Activated T-cell treated with anti-CD3 and anti-CD28 coated beads, Interleukin-2, amount 50 U/mL, for 72 hours (primary cell): Measurements from ENCODE around the gene SMYD1. TPM values are rescaled to one million over a fixed set of nuclear protein-coding genes. Genes with fewer than 3 reads are reported as not detected.
A peak's percentile ranks its signal among the peaks of the same experiment; 100 is the strongest.
"Not testable (repeated sequence)": the region's sequence is repeated elsewhere in the genome, so short reads cannot be mapped to it uniquely, and the experiment has no call there.

Experiments
- ATAC-seq, 2 donors: fragments of 150-1000 bp; cut with Tn5 transposase; replicated peaks in 1 of 2; 2 replicates each; pipeline ENCODE4 v1.10.0; 2021; ENCODE audit warnings: moderate library complexity in 2 of 2, mild to moderate bottlenecking in 1 of 2
- DNase-seq, 2 donors: peaks; one replicate each; pipeline ENCODE4 v3.0.0; 2021 to 2022; ENCODE audit warnings: mixed read lengths in 1 of 2
- H3K27ac Mint-ChIP-seq: one replicate; pipeline ENCODE4 v1.8.0; 2022; ENCODE audit warnings: mild to moderate bottlenecking, moderate library complexity, mixed read lengths
- H3K27me3 Mint-ChIP-seq: one replicate; pipeline ENCODE4 v1.8.0; 2022; ENCODE audit warnings: low read depth, mixed read lengths
- H3K36me3 Mint-ChIP-seq, 2 donors: one replicate each; pipeline ENCODE4 v1.8.0; 2022; ENCODE audit warnings: mixed read lengths in 2 of 2, mild to moderate bottlenecking in 1 of 2; ENCODE audit not compliant: insufficient read depth in 2 of 2
- H3K4me1 Mint-ChIP-seq: one replicate; pipeline ENCODE4 v1.8.0; 2022; ENCODE audit warnings: low read depth, mixed read lengths
- H3K4me3 Mint-ChIP-seq, 2 donors: one replicate each; pipeline ENCODE4 v1.8.0; 2022; ENCODE audit warnings: mild to moderate bottlenecking in 2 of 2, mixed read lengths in 2 of 2, moderate library complexity in 2 of 2
- H3K9me3 Mint-ChIP-seq, 2 donors: one replicate each; pipeline ENCODE4 v1.8.0; 2022; ENCODE audit warnings: mixed read lengths in 2 of 2
- total RNA-seq, 2 donors: library from RNA; stranded (reverse); gene quantifications; one replicate each; pipeline ENCODE4 v1.2.3, GENCODE V29; 2022

Gene SMYD1
- total RNA-seq, 2 donors from 2014 or later = not detected

GRCh38 chr2:88042476-88042875 is 25.1 kb upstream of the SMYD1 start:
- Mint-ChIP-seq H3K36me3 (peaks cover 0 to 2% of the 10 kb centered on the region in 2 donors), H3K27me3 (no peaks in the 10 kb centered on the region), H3K9me3 (peaks cover 0 to 2% of the 10 kb centered on the region in 2 donors), H3K27ac (peak overlapping the region; percentile 68), H3K4me1 (peaks cover 45% of the 10 kb centered on the region), H3K4me3 (no peak overlapping the region)
- ATAC-seq = no peak
- no peak for DNase-seq

GRCh38 chr2:88045561-88045960 is 22.1 kb upstream of the SMYD1 start:
- H3K36me3 Mint-ChIP-seq, H3K27me3 Mint-ChIP-seq, H3K4me3 Mint-ChIP-seq, H3K27ac Mint-ChIP-seq, H3K9me3 Mint-ChIP-seq, ATAC-seq, DNase-seq: not testable (repeated sequence)
- peaks cover 36% of the 10 kb centered on the region for H3K4me1 Mint-ChIP-seq

GRCh38 chr2:88048541-88048940 is 19.1 kb upstream of the SMYD1 start:
- peaks cover 40% of the 10 kb centered on the region for H3K4me1 Mint-ChIP-seq
- no peak overlapping the region for H3K27ac Mint-ChIP-seq
- ATAC-seq = no peak
- no peaks in the 10 kb centered on the region for H3K27me3 Mint-ChIP-seq
- peaks cover 2 to 6% of the 10 kb centered on the region in 2 donors for H3K36me3 Mint-ChIP-seq
- H3K9me3 Mint-ChIP-seq = no peaks in the 10 kb centered on the region
- DNase-seq = no peak
- no peak overlapping the region for H3K4me3 Mint-ChIP-seq

- H3K27me3 Mint-ChIP-seq = no peaks in the 10 kb centered on the region
- no peak for DNase-seq
- peaks cover 50% of the 10 kb centered on the region for H3K4me1 Mint-ChIP-seq
- H3K4me3 Mint-ChIP-seq = no peak overlapping the region
- H3K27ac Mint-ChIP-seq = no peak overlapping the region
- ATAC-seq = no peak
- no peaks in the 10 kb centered on the region for H3K9me3 Mint-ChIP-seq
- peaks cover 2 to 11% of the 10 kb centered on the region in 2 donors for H3K36me3 Mint-ChIP-seq
Measured at GRCh38 chr2:88049622-88050021, 18.0 kb upstream of the SMYD1 start.

GRCh38 chr2:88051792-88052191 is 15.8 kb upstream of the SMYD1 start:
- Mint-ChIP-seq H3K9me3 (no peaks in the 10 kb centered on the region), H3K27me3 (no peaks in the 10 kb centered on the region), H3K36me3 (peaks cover 6 to 18% of the 10 kb centered on the region in 2 donors), H3K27ac (peak overlapping the region; percentile 27), H3K4me1 (peaks cover 60% of the 10 kb centered on the region), H3K4me3 (no peak overlapping the region)
- ATAC-seq (no peak), DNase-seq (no peak)

- Mint-ChIP-seq H3K27ac (peak overlapping the region; percentile 93), H3K9me3 (no peaks in the 10 kb centered on the region), H3K36me3 (peaks cover 6 to 18% of the 10 kb centered on the region in 2 donors), H3K27me3 (no peaks in the 10 kb centered on the region), H3K4me1 (peaks cover 67% of the 10 kb centered on the region), H3K4me3 (peak overlapping the region; percentile 95 to 99)
- no peak for DNase-seq
- ATAC-seq = no peak
Measured at GRCh38 chr2:88053296-88053695, 14.3 kb upstream of the SMYD1 start.

- Mint-ChIP-seq H3K27ac (peak overlapping the region; percentile 93), H3K4me1 (peaks cover 68% of the 10 kb centered on the region), H3K4me3 (peak overlapping the region; percentile 95 to 99), H3K9me3 (no peaks in the 10 kb centered on the region), H3K27me3 (no peaks in the 10 kb centered on the region), H3K36me3 (peaks cover 6 to 18% of the 10 kb centered on the region in 2 donors)
- DNase-seq (no peak), ATAC-seq (no peak)
Measured at GRCh38 chr2:88053934-88054781, 13.5 kb upstream of the SMYD1 start.

- ATAC-seq (no peak), DNase-seq (peak in 1 of 2 donors; percentile 9)
- H3K4me1 Mint-ChIP-seq = peaks cover 68% of the 10 kb centered on the region
- no peaks in the 10 kb centered on the region for H3K9me3 Mint-ChIP-seq
- H3K36me3 Mint-ChIP-seq = peaks cover 6 to 18% of the 10 kb centered on the region in 2 donors
- peak overlapping the region; percentile 95 to 99 for H3K4me3 Mint-ChIP-seq
- H3K27ac Mint-ChIP-seq = peak overlapping the region; percentile 93
- no peaks in the 10 kb centered on the region for H3K27me3 Mint-ChIP-seq
Measured at GRCh38 chr2:88054782-88055370, 12.7 kb upstream of the SMYD1 start.

- Mint-ChIP-seq H3K4me3 (peak within 1 kb of the TSS; percentile 95 to 99), H3K4me1 (peaks cover 73% of the 10 kb centered on the region)
- peak; percentile 95 for DNase-seq
Measured at GRCh38 chr2:88055371-88056128, 12.1 kb upstream of the SMYD1 start, which contains the start of gene KRCC1. TSS of gene KRCC1 (minus strand) at chr2:88055783. CDS start at chr2:88028563, 27,220 bp downstream.

GRCh38 chr2:88057437-88057844 is 10.2 kb upstream of the SMYD1 start:
- DNase-seq (no peak), ATAC-seq (no peak)
- H3K4me3 Mint-ChIP-seq = peak overlapping the region; percentile 3 to 4
- H3K9me3 Mint-ChIP-seq = no peaks in the 10 kb centered on the region
- peak overlapping the region; percentile 71 for H3K27ac Mint-ChIP-seq
- H3K27me3 Mint-ChIP-seq = no peaks in the 10 kb centered on the region
- peaks cover 65% of the 10 kb centered on the region for H3K4me1 Mint-ChIP-seq
- peaks cover 6 to 18% of the 10 kb centered on the region in 2 donors for H3K36me3 Mint-ChIP-seq

More at GRCh38 chr2:88055371-88056128, 12.1 kb upstream of the SMYD1 start, which contains the start of gene KRCC1:
- peak; percentile 97 for ATAC-seq
- Mint-ChIP-seq H3K9me3 (no peaks in the 10 kb centered on the region), H3K36me3 (peaks cover 6 to 18% of the 10 kb centered on the region in 2 donors), H3K27ac (peak within 1 kb of the TSS; percentile 100), H3K27me3 (no peaks in the 10 kb centered on the region)

- no peak for ATAC-seq
- H3K27ac Mint-ChIP-seq = peak overlapping the region; percentile 27
- peaks cover 58% of the 10 kb centered on the region for H3K4me1 Mint-ChIP-seq
- H3K36me3 Mint-ChIP-seq = peaks cover 4 to 14% of the 10 kb centered on the region in 2 donors
- H3K9me3 Mint-ChIP-seq = no peaks in the 10 kb centered on the region
- H3K4me3 Mint-ChIP-seq = no peak overlapping the region
- H3K27me3 Mint-ChIP-seq = no peaks in the 10 kb centered on the region
- no peak for DNase-seq
Measured at GRCh38 chr2:88058191-88058590, 9.4 kb upstream of the SMYD1 start.

- DNase-seq = peak; percentile 33 to 40
Measured at GRCh38 chr2:88059979-88060906, 7.4 kb upstream of the SMYD1 start.

More at GRCh38 chr2:88059979-88060906, 7.4 kb upstream of the SMYD1 start:
- H3K9me3 Mint-ChIP-seq = no peaks in the 10 kb centered on the region
- no peak overlapping the region for H3K4me3 Mint-ChIP-seq
- no peaks in the 10 kb centered on the region for H3K27me3 Mint-ChIP-seq
- H3K27ac Mint-ChIP-seq = no peak overlapping the region
- H3K36me3 Mint-ChIP-seq = peaks cover under 1% of the 10 kb centered on the region in 2 donors
- peak; percentile 20 to 25 for ATAC-seq
- H3K4me1 Mint-ChIP-seq = peaks cover 39% of the 10 kb centered on the region
